HCT116 (cell line): ENCODE measurements around the gene CATSPER4. TPM values are rescaled to one million over a fixed set of nuclear protein-coding genes. Genes with fewer than 3 reads are reported as not detected.

ENCODE experiments used
- ATAC-seq: fragments of 200-7000 bp; cut with Tn5 transposase; 2 replicates; pipeline ENCODE4 v1.9.1; 2020; ENCODE audit warnings: mild to moderate bottlenecking, moderate library complexity
- BruUV-seq: library from RNA; stranded (reverse); fragments of 400-500 nt; replicated peaks from 2 replicates; lab custom pipeline; 2021; lab: Mats Ljungman, UMichigan
- CTCF ChIA-PET: fragments of 300-600 bp; sonication (Branson Sonifier 250); formaldehyde crosslinking; loops from one replicate; lab custom pipeline; 2021; ENCODE audit warnings: antibody characterized with exemption; lab: Charles Lee
- POLR2A ChIA-PET: fragments of 300-600, 350-600 bp; sonication (Branson Sonifier 250); formaldehyde crosslinking; loops from one replicate; lab custom pipeline; 2021; ENCODE audit warnings: antibody characterized with exemption; lab: Charles Lee
- RAD21 ChIA-PET, 2 experiments: fragments of 300-600 bp; sonication (Branson Sonifier 250); formaldehyde crosslinking; loops; one replicate each; lab custom pipeline; 2023; ENCODE audit warnings: low total read pairs in 2 of 2; ENCODE audit not compliant: uncharacterized antibody in 2 of 2, unreplicated experiment in 2 of 2, low non-redundant PET in 1 of 2; lab: Charles Lee
- DNase-seq: peaks from one replicate; pipeline ENCODE4 v3.0.0-alpha.2; 2010; ENCODE audit warnings: low read depth, low spot score
- H2AFZ ChIP-seq: fragments of 200-600 bp; shearing (Covaris generic), sonication (generic); 2 replicates; pipeline ENCODE4 v1.6.1; 2017; ENCODE audit warnings: low read depth, mixed run types, mixed read lengths, antibody characterized with exemption, low read length; ENCODE audit not compliant: poor library complexity, severe bottlenecking
- H3K27ac ChIP-seq: 2 replicates; pipeline ENCODE4 v1.5.1; 2012; ENCODE audit warnings: low read depth, low read length
- H3K27me3 ChIP-seq: fragments of 200-600 bp; sonication (generic); 2 replicates; pipeline ENCODE4 v1.6.1; 2016; ENCODE audit warnings: mixed run types, low read length, mixed read lengths; ENCODE audit not compliant: insufficient read depth
- H3K36me3 ChIP-seq, 2 experiments: fragments of 200-500 bp in 1 of 2; fragments of 200-600 bp in 1 of 2; sonication (Bioruptor generic) in 1 of 2; sonication (generic) in 1 of 2; 2 replicates each; pipeline versions ENCODE4 v1.5.1 to v1.6.1; 2014 to 2016; ENCODE audit warnings: low read length in 2 of 2, inconsistent platforms in 1 of 2, mixed read lengths in 1 of 2, mixed run types in 1 of 2; ENCODE audit not compliant: insufficient read depth in 2 of 2, control insufficient read depth in 1 of 2
- H3K4me1 ChIP-seq, 2 experiments: fragments of 200-600 bp in 1 of 2; sonication (generic) in 1 of 2; 2 replicates each; pipeline versions ENCODE4 v1.5.1 to v1.6.1; 2012 to 2017; ENCODE audit warnings: low read length in 2 of 2, inconsistent platforms in 1 of 2, mild to moderate bottlenecking in 1 of 2, mixed read lengths in 1 of 2, mixed run types in 1 of 2, moderate library complexity in 1 of 2; ENCODE audit not compliant: insufficient read depth in 2 of 2, control insufficient read depth in 1 of 2
- H3K4me2 ChIP-seq: fragments of 200-600 bp; sonication (generic); 2 replicates; pipeline ENCODE4 v1.6.1; 2017; ENCODE audit warnings: mixed run types, low read length, mixed read lengths
- H3K4me3 ChIP-seq, 2 experiments: fragments of 200-600 bp in 1 of 2; sonication (generic) in 1 of 2; replicated peaks in 1 of 2; 2 replicates each; pipeline ENCODE4 v1.5.1; 2011 to 2016; ENCODE audit warnings: low read length in 2 of 2, control low read depth in 1 of 2, low read depth in 1 of 2, mild to moderate bottlenecking in 1 of 2, mixed read lengths in 1 of 2, mixed run types in 1 of 2
- H3K79me2 ChIP-seq: fragments of 200-600 bp; sonication (generic); 2 replicates; pipeline ENCODE4 v1.6.1; 2017; ENCODE audit warnings: mild to moderate bottlenecking, mixed run types, low read length, moderate library complexity, mixed read lengths; ENCODE audit not compliant: insufficient read depth
- H3K9ac ChIP-seq: fragments of 200-600 bp; sonication (generic); 2 replicates; pipeline ENCODE4 v1.6.1; 2016; ENCODE audit warnings: low read length, mixed read lengths
- H3K9me2 ChIP-seq: fragments of 200-600 bp; sonication (generic), shearing (Covaris generic); 2 replicates; pipeline ENCODE4 v1.6.1; 2017; ENCODE audit warnings: mixed run types, mild to moderate bottlenecking, moderate library complexity; ENCODE audit not compliant: insufficient read depth
- H3K9me3 ChIP-seq, 2 experiments: fragments of 200-500 bp in 1 of 2; fragments of 200-600 bp in 1 of 2; sonication (Bioruptor generic) in 1 of 2; sonication (generic) in 1 of 2; 2 replicates each; pipeline ENCODE4 v1.6.1; 2014 to 2017; ENCODE audit warnings: low read length in 2 of 2, mixed read lengths in 2 of 2, inconsistent platforms in 1 of 2, low read depth in 1 of 2, mild to moderate bottlenecking in 1 of 2, mixed run types in 1 of 2, moderate library complexity in 1 of 2; ENCODE audit not compliant: control insufficient read depth in 1 of 2, insufficient read depth in 1 of 2
- H4K20me1 ChIP-seq: fragments of 200-600 bp; sonication (generic), shearing (Covaris generic); 2 replicates; pipeline ENCODE4 v1.6.1; 2017; ENCODE audit warnings: mixed run types, mild to moderate bottlenecking, moderate library complexity; ENCODE audit not compliant: insufficient read depth
- CBX3 ChIP-seq: IDR thresholded peaks from 2 replicates; pipeline ENCODE4 v1.6.1; 2012; ENCODE audit warnings: low read depth
- ELF1 ChIP-seq: IDR thresholded peaks from 2 replicates; pipeline ENCODE4 v1.6.1; 2012; ENCODE audit warnings: low read depth, borderline replicate concordance
- EZH2phosphoT487 ChIP-seq: fragments of 200-600 bp; IDR thresholded peaks from 2 replicates; pipeline ENCODE4 v1.6.1; 2018; ENCODE audit warnings: antibody characterized with exemption, borderline replicate concordance
- FOSL1 ChIP-seq: IDR thresholded peaks from 2 replicates; pipeline ENCODE4 v1.6.1; 2012; ENCODE audit warnings: low read depth
- JUND ChIP-seq: IDR thresholded peaks from 2 replicates; pipeline ENCODE4 v1.6.1; 2012
- POLR2A ChIP-seq: IDR thresholded peaks from 2 replicates; pipeline ENCODE4 v1.7.0; 2011; ENCODE audit warnings: borderline replicate concordance; ENCODE audit not compliant: insufficient read depth, insufficient read length; ENCODE audit errors: extremely low read depth
- RAD21 ChIP-seq: IDR thresholded peaks from 2 replicates; pipeline ENCODE4 v1.6.1; 2012; ENCODE audit warnings: low read depth, mild to moderate bottlenecking
- REST ChIP-seq: IDR thresholded peaks from 2 replicates; pipeline ENCODE4 v1.6.1; 2012; ENCODE audit warnings: low read depth
- SIN3A ChIP-seq: IDR thresholded peaks from 2 replicates; pipeline ENCODE4 v1.6.1; 2012; ENCODE audit warnings: low read depth
- TCF7L2 ChIP-seq: IDR thresholded peaks from 2 replicates; pipeline ENCODE4 v1.7.0; 2011; ENCODE audit warnings: borderline replicate concordance, inconsistent platforms; ENCODE audit not compliant: insufficient read depth, insufficient read length; ENCODE audit errors: extremely low read depth
- ZBTB33 ChIP-seq: IDR thresholded peaks from 2 replicates; pipeline ENCODE4 v1.6.1; 2011; ENCODE audit warnings: mild to moderate bottlenecking, low read length, moderate library complexity; ENCODE audit not compliant: insufficient replicate concordance; ENCODE audit errors: extremely low read depth
- ZFX ChIP-seq: fragments of 450-650 bp; IDR thresholded peaks from 2 replicates; pipeline ENCODE4 v1.6.1; 2017
- intact Hi-C: fragments of 100-400 bp; cut with micrococcal nuclease; formaldehyde crosslinking; loops from 2 replicates; pipeline ENCODE4 v1.10.0; 2022
- total RNA-seq: library from RNA; stranded (reverse); gene quantifications from one replicate; pipeline ENCODE4 v1.2.1, GENCODE V29; 2021; ENCODE audit not compliant: unreplicated experiment
- TF ChIP-seq, protein P1 (sequence below): IDR thresholded peaks from 2 replicates; pipeline ENCODE4 v1.6.1; 2012
- TF ChIP-seq, protein P2 (sequence below): IDR thresholded peaks from 2 replicates; pipeline ENCODE4 v1.6.1; 2012

Gene CATSPER4
- total RNA-seq, 1 experiment from 2014 or later = not detected

DNA sequence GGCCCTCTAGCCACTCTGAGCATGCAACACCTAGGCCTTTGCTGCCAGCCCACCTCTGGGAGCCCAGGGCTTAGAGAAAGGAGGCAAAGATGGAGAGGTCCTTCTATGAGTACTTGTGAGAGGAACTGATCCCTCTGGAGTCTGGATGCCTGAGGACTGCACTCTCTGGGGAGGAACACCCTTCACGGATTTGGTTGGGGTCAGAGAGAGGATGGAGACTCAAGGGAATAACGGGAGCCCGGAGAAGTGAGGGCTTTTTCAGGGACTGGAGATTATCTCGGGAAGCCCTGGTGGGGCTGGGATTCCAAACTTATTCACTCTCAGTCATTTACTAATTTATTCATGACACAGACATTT, 21.2 kb upstream of the CATSPER4 start:
- no TSS peak for BruUV-seq

More for the DNA sequence above, 21.2 kb upstream of the CATSPER4 start:
- Histone ChIP-seq H3K79me2 (peaks cover 20% of the 10 kb centered on the region), H4K20me1 (no peaks in the 10 kb centered on the region), H2AFZ (peak overlapping the region; percentile 33), H3K27me3 (no peaks in the 10 kb centered on the region), H3K9me3 (no peaks in the 10 kb centered on the region), H3K36me3 (no peaks in the 10 kb centered on the region; a peak in 1 of 4 replicates), H3K4me2 (peak overlapping the region; percentile 98), H3K9ac (peak overlapping the region; percentile 93), H3K4me3 (peak overlapping the region; percentile 89 to 96; a peak in 2 of 4 replicates), H3K27ac (no peak overlapping the region), H3K9me2 (no peaks in the 10 kb centered on the region), H3K4me1 (peaks cover 4 to 28% of the 10 kb centered on the region in 2 experiments; a peak in 3 of 4 replicates)
- ChIA-PET POLR2A (interaction anchor here (1.2 to 1.6 kb wide), 4 partner anchors 8 to 65 kb away, joined by 3 to 8 read pairs (median 5); partner anchors contain the start of gene CEP85), RAD21 (interaction anchor here (0.7 to 1.0 kb wide), 2 partner anchors 65 kb away, joined by 4 to 6 read pairs; partner anchors contain the start of gene CEP85 (in 2 of the 2)), CTCF (interaction anchor here (0.9 to 2.0 kb wide), 18 partner anchors 8 to 248 kb away, joined by 3 to 27 read pairs (median 4); partner anchors contain the start of gene CEP85)
- ATAC-seq (no peak), DNase-seq (no peak)
- TF ChIP-seq, protein P1, sequence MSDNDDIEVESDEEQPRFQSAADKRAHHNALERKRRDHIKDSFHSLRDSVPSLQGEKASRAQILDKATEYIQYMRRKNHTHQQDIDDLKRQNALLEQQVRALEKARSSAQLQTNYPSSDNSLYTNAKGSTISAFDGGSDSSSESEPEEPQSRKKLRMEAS = no peak
- TF ChIP-seq ZBTB33 (no peak), ZFX (no peak), ELF1 (no peak), REST (no peak), FOSL1 (no peak), TCF7L2 (no peak), JUND (no peak), CBX3 (no peak), POLR2A (no peak), RAD21 (no peak), EZH2phosphoT487 (no peak), SIN3A (no peak)
- TF ChIP-seq, protein P2, sequence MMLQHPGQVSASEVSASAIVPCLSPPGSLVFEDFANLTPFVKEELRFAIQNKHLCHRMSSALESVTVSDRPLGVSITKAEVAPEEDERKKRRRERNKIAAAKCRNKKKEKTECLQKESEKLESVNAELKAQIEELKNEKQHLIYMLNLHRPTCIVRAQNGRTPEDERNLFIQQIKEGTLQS = no peak
- intact Hi-C loops = loop anchor here (5.0 kb wide), 3 partner anchors 132 to 223 kb away; no protein-coding TSS in a partner anchor
